K562 (cell line): ENCODE results near the gene TAF4. TPM values are rescaled to one million over a fixed set of nuclear protein-coding genes. Genes with fewer than 3 reads are reported as not detected.

ENCODE experiments used
- ATAC-seq: fragments of 200-7000 bp; cut with Tn5 transposase; 3 replicates; pipeline ENCODE4 v1.9.1; 2020; ENCODE audit warnings: moderate library complexity
- BruUV-seq: library from RNA; stranded (reverse); fragments of 400-500 nt; replicated peaks from 2 replicates; lab custom pipeline; 2021; lab: Mats Ljungman, UMichigan
- CTCF ChIA-PET: fragments of 300-600 bp; formaldehyde crosslinking; extraction: SDS; loops from one replicate; lab custom pipeline; 2021; ENCODE audit warnings: low intra/inter-chr PET ratio; lab: Yijun Ruan, JAX
- POLR2A ChIA-PET: fragments of 300-600, 350-650 bp; sonication (Branson Sonifier 250); formaldehyde crosslinking; extraction: SDS; loops from one replicate; lab custom pipeline; 2021; ENCODE audit warnings: antibody characterized with exemption, inconsistent platforms; lab: Yijun Ruan, JAX
- DNase-seq, 4 experiments: peaks; one replicate each; pipeline versions ENCODE4 v3.0.0 to v3.0.0-alpha.2; 2011 to 2018; ENCODE audit warnings: low spot score in 3 of 4, mixed read lengths in 3 of 4; ENCODE audit errors: extremely low read depth in 1 of 4
- FAIRE-seq: peaks from 2 replicates; lab custom pipeline; 2011; peaks lifted over from hg19 to GRCh38; lab: Jason Lieb, UNC
- H2AFZ ChIP-seq: 2 replicates; pipeline ENCODE4 v1.6.0; 2011; ENCODE audit warnings: low read depth, low read length, control low read depth, inconsistent platforms
- H3K27ac ChIP-seq: fragments of 200-600 bp; 3 replicates; pipeline ENCODE4 v1.8.0; 2011; ENCODE audit warnings: low read depth, mild to moderate bottlenecking, control low read depth, inconsistent platforms, low read length, moderate library complexity, mixed read lengths; ENCODE audit errors: extremely low read depth
- H3K27me3 ChIP-seq, 2 experiments: fragments of 300-600 bp in 1 of 2; 2 replicates in 1 of 2; 3 replicates in 1 of 2; pipeline versions ENCODE4 v1.6.0 to v1.8.0; 2011; ENCODE audit warnings: inconsistent platforms in 2 of 2, low read length in 2 of 2, mild to moderate bottlenecking in 1 of 2, mixed read lengths in 1 of 2, moderate library complexity in 1 of 2; ENCODE audit not compliant: control insufficient read depth in 2 of 2, insufficient read depth in 2 of 2
- H3K36me3 ChIP-seq: fragments of 300-600 bp; 3 replicates; pipeline ENCODE4 v1.8.0; 2011; ENCODE audit warnings: mild to moderate bottlenecking, low read length, inconsistent platforms; ENCODE audit not compliant: control insufficient read depth, insufficient read depth
- H3K4me1 ChIP-seq, 2 experiments: fragments of 200-600 bp in 1 of 2; replicated peaks in 1 of 2; 2 replicates in 1 of 2; 3 replicates in 1 of 2; pipeline versions ENCODE4 v1.5.1 to v1.8.0; 2011; ENCODE audit warnings: inconsistent platforms in 2 of 2, low read length in 2 of 2, mild to moderate bottlenecking in 1 of 2, mixed read lengths in 1 of 2, moderate library complexity in 1 of 2; ENCODE audit not compliant: control insufficient read depth in 2 of 2, insufficient read depth in 2 of 2
- H3K4me2 ChIP-seq: 2 replicates; pipeline ENCODE4 v1.6.1; 2011; ENCODE audit warnings: low read length, control low read depth, inconsistent platforms, mixed read lengths; ENCODE audit not compliant: insufficient read depth
- H3K4me3 ChIP-seq: fragments of 200-600 bp; sonication (generic), shearing (Covaris generic); 2 replicates; pipeline ENCODE4 v1.5.1; 2016; ENCODE audit warnings: control low read depth, inconsistent platforms
- H3K79me2 ChIP-seq: fragments of 200-600 bp; 3 replicates; pipeline ENCODE4 v1.8.0; 2011; ENCODE audit warnings: low read length, inconsistent platforms; ENCODE audit not compliant: control insufficient read depth, insufficient read depth
- H3K9ac ChIP-seq, 2 experiments: 2 replicates each; pipeline versions ENCODE4 v1.6.0 to v1.6.1; 2011; ENCODE audit warnings: low read depth in 2 of 2, low read length in 2 of 2, control low read depth in 1 of 2, inconsistent platforms in 1 of 2, mild to moderate bottlenecking in 1 of 2, mixed read lengths in 1 of 2; ENCODE audit not compliant: insufficient read depth in 1 of 2
- H3K9me1 ChIP-seq: one replicate; pipeline ENCODE4 v1.6.0; 2011; ENCODE audit warnings: inconsistent platforms, mild to moderate bottlenecking, low read length, moderate library complexity; ENCODE audit not compliant: control insufficient read depth, insufficient read depth
- H3K9me3 ChIP-seq: replicated peaks from 2 replicates; pipeline ENCODE4 v1.5.1; 2011; ENCODE audit warnings: low read depth, low read length, inconsistent platforms; ENCODE audit not compliant: control insufficient read depth, insufficient read depth
- H4K20me1 ChIP-seq: replicated peaks from 2 replicates; pipeline ENCODE4 v1.6.1; 2011; ENCODE audit warnings: low read length, inconsistent platforms, mixed read lengths; ENCODE audit not compliant: control insufficient read depth, insufficient read depth
- CXXC5 ChIP-seq: fragments of 250-450 bp; sonication (Bioruptor Pico); IDR thresholded peaks from 2 replicates; pipeline ENCODE4 v1.8.0; 2022; ENCODE audit warnings: inconsistent platforms, mild to moderate bottlenecking, moderate library complexity
- FUS ChIP-seq: fragments of 200-400 bp; formaldehyde crosslinking; optimal IDR thresholded peaks from 2 replicates; pipeline ENCODE3; 2017; ENCODE audit warnings: low read depth, low read length
- GATAD2A ChIP-seq: fragments of 450-650 bp; IDR thresholded peaks from 2 replicates; pipeline ENCODE4 v1.6.1; 2017
- HDAC6 ChIP-seq: IDR thresholded peaks from 2 replicates; pipeline ENCODE4 v1.6.1; 2012; ENCODE audit warnings: low read depth, mild to moderate bottlenecking, control low read depth, inconsistent platforms, low read length, moderate library complexity
- KDM4B ChIP-seq, 2 experiments: fragments of 450-650 bp in 1 of 2; sonication (generic) in 1 of 2; IDR thresholded peaks; 2 replicates each; pipeline ENCODE4 v1.6.1; 2016 to 2017; ENCODE audit warnings: borderline replicate concordance in 2 of 2, antibody characterized with exemption in 1 of 2, low read depth in 1 of 2, mild to moderate bottlenecking in 1 of 2
- MTA2 ChIP-seq: fragments of 450-650 bp; IDR thresholded peaks from 2 replicates; pipeline ENCODE4 v1.6.1; 2016; ENCODE audit warnings: low read depth
- NFE2L1 ChIP-seq: fragments of 450-650 bp; IDR thresholded peaks from 2 replicates; pipeline ENCODE4 v1.6.1; 2016; ENCODE audit warnings: missing genetic modification characterization, low read depth, mild to moderate bottlenecking, missing compliant biosample characterization, moderate library complexity, borderline replicate concordance
- PHF21A ChIP-seq: fragments of 450-650 bp; IDR thresholded peaks from 2 replicates; pipeline ENCODE4 v1.6.1; 2017; ENCODE audit warnings: low read depth, borderline replicate concordance
- POLR2G ChIP-seq: fragments of 200-400 bp; formaldehyde crosslinking; IDR thresholded peaks from 2 replicates; pipeline ENCODE4 v1.6.1; 2017; ENCODE audit warnings: low read depth, mild to moderate bottlenecking, antibody characterized with exemption, low read length, moderate library complexity
- POU5F1 ChIP-seq: fragments of 150-350 bp; IDR thresholded peaks from 2 replicates; pipeline ENCODE4 v1.6.1; 2014; ENCODE audit warnings: borderline replicate concordance, low read length, low read depth, mild to moderate bottlenecking; ENCODE audit not compliant: partially characterized antibody
- SP1 ChIP-seq: sonication (generic); formaldehyde crosslinking; IDR thresholded peaks from 2 replicates; pipeline ENCODE4 v1.8.1; 2022; ENCODE audit warnings: mild to moderate bottlenecking, missing genetic modification reagents
- TAF15 ChIP-seq: fragments of 200-400 bp; formaldehyde crosslinking; IDR thresholded peaks from 2 replicates; pipeline ENCODE4 v1.6.1; 2017; ENCODE audit warnings: mild to moderate bottlenecking, low read depth, low read length, moderate library complexity
- TRIM28 ChIP-seq: fragments of 450-650 bp; IDR thresholded peaks from 2 replicates; pipeline ENCODE4 v1.6.1; 2017
- ZZZ3 ChIP-seq: fragments of 450-650 bp; IDR thresholded peaks from 2 replicates; pipeline ENCODE4 v1.6.1; 2016; ENCODE audit warnings: antibody characterized with exemption, mild to moderate bottlenecking, moderate library complexity
- WGBS: fragments of 100-300 bp; shearing (Covaris generic); methylation state at CpG from one replicate; pipeline ENCODE4 v1.1.6; 2016; ENCODE audit warnings: low coverage, mixed read lengths; ENCODE audit not compliant: insufficient coverage; ENCODE audit errors: missing lambda C conversion rate; 5-methylcytosine and 5-hydroxymethylcytosine counted together
- in situ Hi-C: fragments of 300-500 bp; cut with MboI; formaldehyde crosslinking; loops from 4 replicates; pipeline ENCODE4 v1.15.0; 2018; ENCODE audit warnings: inconsistent platforms, mixed read lengths
- intact Hi-C: fragments of 100-400 bp; cut with micrococcal nuclease; formaldehyde crosslinking; loops from 2 replicates; pipeline ENCODE4 v1.14.2; 2022
- polyA plus RNA-seq, 8 experiments: library from polyadenylated mRNA; depleted of rRNA in 4 of 8; stranded (reverse) in 5 of 8; unstranded in 3 of 8; fragments of >200 nt; fragmentation: Nextera tagmentation in 2 of 8; fragmentation: Illumina TruSeq in 1 of 8; extraction: Ambion mirVana in 2 of 8; extraction: Trizol in 1 of 8; gene quantifications; 2 replicates each; pipeline versions ENCODE4 v1.2.1 to v1.2.3, GENCODE V29; 2011 to 2014; ENCODE audit warnings: inconsistent platforms in 1 of 8, missing spikeins in 1 of 8
- total RNA-seq, 7 experiments: library from RNA; depleted of rRNA in 6 of 7; stranded (reverse); fragments of >200 nt in 6 of 7; fragmentation: Illumina TruSeq in 2 of 7; extraction: Trizol in 2 of 7; gene quantifications; 2 replicates each; pipeline versions ENCODE4 v1.2.1 to v1.2.3, GENCODE V29; 2011 to 2021; ENCODE audit warnings: low replicate concordance in 1 of 7

TAF4 gene
- total and polyA plus RNA-seq, 9 of the 15 experiments (the other 6 are each of a cell fraction or from before 2014, with no cell fraction given): 0.44 to 28.3 (median 5.6) TPM

DNA sequence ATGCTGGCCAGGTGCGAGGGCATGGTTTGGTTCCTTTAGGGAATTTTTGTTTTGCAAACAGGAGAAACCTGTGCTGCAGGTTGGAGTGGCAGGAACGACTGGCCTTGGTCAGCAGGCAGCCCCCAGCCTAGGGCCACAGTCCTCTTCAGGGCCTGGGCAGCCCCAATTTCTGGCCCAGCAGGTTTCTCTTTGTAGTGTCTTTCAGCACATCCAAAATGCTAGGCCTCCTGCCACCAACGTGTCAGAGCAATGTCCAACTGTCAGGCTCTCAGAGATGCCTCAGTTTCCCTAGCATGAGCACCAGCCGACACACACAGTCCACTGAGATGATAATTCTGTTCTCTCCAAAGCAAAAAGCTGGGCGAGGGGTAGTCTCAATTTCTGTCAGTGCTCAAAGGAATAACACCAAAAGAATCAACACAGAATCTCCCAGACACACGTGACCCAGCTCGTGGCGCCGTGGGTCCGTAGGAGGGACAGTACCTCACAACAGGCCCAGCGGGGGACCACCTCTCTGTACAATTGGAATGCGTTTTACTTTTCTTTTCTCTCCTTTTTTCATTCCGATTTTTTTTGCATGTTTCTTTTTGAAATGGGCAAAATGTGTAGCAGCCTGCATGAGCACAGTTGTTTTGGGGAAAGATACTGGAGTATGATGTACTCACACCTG lies 125.9 kb downstream of the TAF4 start:
- Histone ChIP-seq H3K9me3 (no peaks in the 10 kb centered on the region), H3K9ac (no peak overlapping the region), H3K36me3 (no peaks in the 10 kb centered on the region), H2AFZ (no peak overlapping the region), H3K4me1 (peaks cover 0 to 15% of the 10 kb centered on the region in 2 experiments; a peak in 2 of 5 replicates), H3K4me3 (no peak overlapping the region), H3K4me2 (no peak overlapping the region), H3K27me3 (peaks cover 14 to 38% of the 10 kb centered on the region in 2 experiments), H3K79me2 (no peaks in the 10 kb centered on the region), H3K9me1 (no peaks in the 10 kb centered on the region), H3K27ac (no peak overlapping the region), H4K20me1 (peaks cover 13% of the 10 kb centered on the region)
- WGBS: 4% methylated on average over 13 of the region's 13 CpGs
- no TSS peak for BruUV-seq
- no peak for DNase-seq
- ATAC-seq: no peak
- FAIRE-seq: no peak
- intact Hi-C loops: no loop called here
- POLR2A ChIA-PET: no interaction called here
- in situ Hi-C loops: no loop called here
- CTCF ChIA-PET: no interaction called here
- no peak for TF ChIP-seq TAF15
- TF ChIP-seq HDAC6: no peak
- TF ChIP-seq POU5F1: no peak
- no peak for TF ChIP-seq MTA2
- no peak for TF ChIP-seq POLR2G
- TF ChIP-seq KDM4B (IDR thresholded peaks at IDR 0.05; ENCODE audit: borderline replicate concordance in 2 of 2, low read depth in 1 of 2): no peak
- TF ChIP-seq GATAD2A: no peak
- no peak for TF ChIP-seq TRIM28
- no peak for TF ChIP-seq CXXC5 (CRISPR knock-in tag)
- no peak for TF ChIP-seq FUS
- TF ChIP-seq PHF21A: no peak
- TF ChIP-seq SP1: no peak
- no peak for TF ChIP-seq ZZZ3
- TF ChIP-seq NFE2L1: no peak
